Measurements from ENCODE around the gene RNASEH1. TPM values are rescaled to one million over a fixed set of nuclear protein-coding genes. Genes with fewer than 3 reads are reported as not detected.
"Not testable (repeated sequence)": the region's sequence is repeated elsewhere in the genome, so short reads cannot be mapped to it uniquely, and the experiment has no call there.

RNASEH1 gene
- polyA plus RNA-seq, 3 donors = 6.8 to 16.4 (median 14.2) TPM

DNA sequence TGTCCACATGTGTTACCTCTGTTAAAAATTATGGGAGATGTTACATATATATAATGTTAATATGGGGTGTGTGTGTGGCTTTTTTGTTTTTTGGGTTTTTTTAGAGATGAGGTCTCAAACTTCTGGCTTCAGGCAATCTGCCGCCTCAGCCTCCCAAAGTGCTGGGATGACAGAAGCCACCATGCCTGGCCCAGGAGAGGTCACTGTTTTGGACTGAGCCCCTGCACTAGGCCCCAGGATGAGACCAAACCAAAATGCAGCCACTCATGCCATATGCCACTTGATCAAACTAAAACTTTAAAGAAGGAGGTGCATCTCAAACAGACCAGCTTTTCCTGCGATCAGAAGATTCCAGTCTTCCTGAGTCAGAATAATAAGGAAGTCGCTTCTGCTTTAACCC, 41.3 kb downstream of the RNASEH1 start:
- H3K27ac Mint-ChIP-seq = peak overlapping the region in 1 of 7 donors; percentile 28
- peaks cover 0 to 1% (median 0%) of the 10 kb centered on the region in 3 donors for H3K27me3 Mint-ChIP-seq (ENCODE audit: low read depth in 3 of 3)
- no peak overlapping the region for H3K4me2 ChIP-seq (replicated peaks; ENCODE audit: extremely low read depth, low read length, poor library complexity, severe bottlenecking)
- no peak overlapping the region for H3K4me3 Mint-ChIP-seq
- intact Hi-C loops (cut with micrococcal nuclease) = loop anchor here (5.0 to 10.0 kb wide), 3 partner anchors 40 to 132 kb away; partner anchors contain the start of genes RNASEH1 (in 1 of the 2) and RPS7 (in 1 of the 2)
- peaks cover 37 to 54% of the 10 kb centered on the region in 2 donors for H3K36me3 Mint-ChIP-seq
- no peaks in the 10 kb centered on the region for H4K20me1 ChIP-seq (ENCODE audit: insufficient read depth, low read length)
- H2AFZ ChIP-seq (ENCODE audit: insufficient read depth, low read depth, low read length, poor library complexity, severe bottlenecking) = no peak overlapping the region
- no peak for DNase-seq
- no peak overlapping the region for H3K27ac ChIP-seq (ENCODE audit: low read depth in 1 of 2, low read length in 2 of 2)
- no peak overlapping the region for H3K4me3 ChIP-seq (replicated peaks in 1 of 3; ENCODE audit: low read depth in 2 of 3, low read length in 3 of 3)
- H3K9me3 Mint-ChIP-seq = peaks cover 8 to 25% (median 15%) of the 10 kb centered on the region in 7 donors
- TF ChIP-seq, protein P1, sequence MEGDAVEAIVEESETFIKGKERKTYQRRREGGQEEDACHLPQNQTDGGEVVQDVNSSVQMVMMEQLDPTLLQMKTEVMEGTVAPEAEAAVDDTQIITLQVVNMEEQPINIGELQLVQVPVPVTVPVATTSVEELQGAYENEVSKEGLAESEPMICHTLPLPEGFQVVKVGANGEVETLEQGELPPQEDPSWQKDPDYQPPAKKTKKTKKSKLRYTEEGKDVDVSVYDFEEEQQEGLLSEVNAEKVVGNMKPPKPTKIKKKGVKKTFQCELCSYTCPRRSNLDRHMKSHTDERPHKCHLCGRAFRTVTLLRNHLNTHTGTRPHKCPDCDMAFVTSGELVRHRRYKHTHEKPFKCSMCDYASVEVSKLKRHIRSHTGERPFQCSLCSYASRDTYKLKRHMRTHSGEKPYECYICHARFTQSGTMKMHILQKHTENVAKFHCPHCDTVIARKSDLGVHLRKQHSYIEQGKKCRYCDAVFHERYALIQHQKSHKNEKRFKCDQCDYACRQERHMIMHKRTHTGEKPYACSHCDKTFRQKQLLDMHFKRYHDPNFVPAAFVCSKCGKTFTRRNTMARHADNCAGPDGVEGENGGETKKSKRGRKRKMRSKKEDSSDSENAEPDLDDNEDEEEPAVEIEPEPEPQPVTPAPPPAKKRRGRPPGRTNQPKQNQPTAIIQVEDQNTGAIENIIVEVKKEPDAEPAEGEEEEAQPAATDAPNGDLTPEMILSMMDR (IDR thresholded peaks at IDR 0.05) = no peak
- peaks cover 27% of the 10 kb centered on the region for H3K79me2 ChIP-seq (ENCODE audit: insufficient read depth, low read length)
- H3K9me3 ChIP-seq (replicated peaks in 1 of 2; ENCODE audit: control insufficient read depth in 1 of 2, insufficient read depth in 1 of 2, low read length in 2 of 2) = peaks cover 5 to 10% of the 10 kb centered on the region in 2 donors
- WGBS (ENCODE audit: insufficient coverage) = 93% methylated on average over 3 of the region's 3 CpGs
- H3K4me1 Mint-ChIP-seq = peaks cover 24% of the 10 kb centered on the region
- no peak overlapping the region for H3K9ac ChIP-seq (ENCODE audit: insufficient read depth, low read length, poor library complexity, severe bottlenecking)
- H3K4me1 ChIP-seq (ENCODE audit: control insufficient read depth in 1 of 2, insufficient read depth in 2 of 2, low read length in 2 of 2) = peaks cover 15 to 26% of the 10 kb centered on the region in 2 donors
- peaks cover 21 to 29% of the 10 kb centered on the region in 2 donors for H3K36me3 ChIP-seq (replicated peaks in 1 of 2; ENCODE audit: control insufficient read depth in 1 of 2, insufficient read depth in 2 of 2, low read length in 2 of 2)
- H3K27me3 ChIP-seq (ENCODE audit: control insufficient read depth in 2 of 2, insufficient read depth in 2 of 2, low read length in 2 of 2) = no peaks in the 10 kb centered on the region

DNA sequence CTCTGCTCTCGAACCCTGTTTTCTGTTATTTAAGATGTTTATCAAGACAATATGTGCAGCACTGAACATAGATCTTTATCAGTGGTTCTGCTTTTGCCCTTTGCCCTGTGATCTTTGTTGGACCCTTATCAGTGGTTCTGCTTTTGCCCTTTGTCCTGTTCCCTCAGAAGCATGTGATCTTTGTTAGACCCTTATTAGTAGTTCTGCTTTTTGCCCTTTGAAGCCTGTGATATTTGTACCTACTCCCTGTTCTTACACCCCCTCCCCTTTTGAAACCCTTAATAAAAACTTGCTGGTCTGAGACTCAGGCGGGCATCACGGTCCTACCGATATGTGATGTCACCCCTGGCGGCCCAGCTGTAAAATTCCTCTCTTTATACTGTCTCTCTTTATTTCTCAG, 42.7 kb downstream of the RNASEH1 start:
- peaks cover 8 to 25% (median 17%) of the 10 kb centered on the region in 7 donors for H3K9me3 Mint-ChIP-seq
- H3K27ac ChIP-seq (ENCODE audit: low read depth in 1 of 2, low read length in 2 of 2); H3K9me3 ChIP-seq (replicated peaks in 1 of 2; ENCODE audit: control insufficient read depth in 1 of 2, insufficient read depth in 1 of 2, low read length in 2 of 2); H3K4me2 ChIP-seq (replicated peaks; ENCODE audit: extremely low read depth, low read length, poor library complexity, severe bottlenecking); H3K4me3 Mint-ChIP-seq; H3K27me3 ChIP-seq (ENCODE audit: control insufficient read depth in 2 of 2, insufficient read depth in 2 of 2, low read length in 2 of 2); H3K4me3 ChIP-seq (replicated peaks in 1 of 3; ENCODE audit: low read depth in 2 of 3, low read length in 3 of 3); H3K9ac ChIP-seq (ENCODE audit: insufficient read depth, low read length, poor library complexity, severe bottlenecking); H2AFZ ChIP-seq (ENCODE audit: insufficient read depth, low read depth, low read length, poor library complexity, severe bottlenecking); DNase-seq; H3K27me3 Mint-ChIP-seq (ENCODE audit: low read depth in 3 of 3); H4K20me1 ChIP-seq (ENCODE audit: insufficient read depth, low read length): not testable (repeated sequence)
- Histone ChIP-seq H3K79me2 (ENCODE audit: insufficient read depth, low read length) (peaks cover 21% of the 10 kb centered on the region), H3K4me1 (ENCODE audit: control insufficient read depth in 1 of 2, insufficient read depth in 2 of 2, low read length in 2 of 2) (peaks cover 9 to 21% of the 10 kb centered on the region in 2 donors), H3K36me3 (replicated peaks in 1 of 2; ENCODE audit: control insufficient read depth in 1 of 2, insufficient read depth in 2 of 2, low read length in 2 of 2) (peaks cover 32 to 43% of the 10 kb centered on the region in 2 donors)
- no CpG with 5 or more reads among the region's 5 CpGs for WGBS (ENCODE audit: insufficient coverage)
- H3K36me3 Mint-ChIP-seq = peaks cover 47 to 68% of the 10 kb centered on the region in 2 donors
- intact Hi-C loops (cut with micrococcal nuclease) = loop anchor here (5.0 to 10.0 kb wide), 3 partner anchors 42 to 131 kb away; partner anchors contain the start of genes RNASEH1 (in 1 of the 2) and RPS7 (in 1 of the 2)
- H3K27ac Mint-ChIP-seq = peak overlapping the region in 1 of 7 donors; percentile 3
- H3K4me1 Mint-ChIP-seq = peaks cover 13% of the 10 kb centered on the region
